ENCODE results near the gene SP100.
"Not testable (repeated sequence)": the region's sequence is repeated elsewhere in the genome, so short reads cannot be mapped to it uniquely, and the experiment has no call there.

SP100 gene

DNA sequence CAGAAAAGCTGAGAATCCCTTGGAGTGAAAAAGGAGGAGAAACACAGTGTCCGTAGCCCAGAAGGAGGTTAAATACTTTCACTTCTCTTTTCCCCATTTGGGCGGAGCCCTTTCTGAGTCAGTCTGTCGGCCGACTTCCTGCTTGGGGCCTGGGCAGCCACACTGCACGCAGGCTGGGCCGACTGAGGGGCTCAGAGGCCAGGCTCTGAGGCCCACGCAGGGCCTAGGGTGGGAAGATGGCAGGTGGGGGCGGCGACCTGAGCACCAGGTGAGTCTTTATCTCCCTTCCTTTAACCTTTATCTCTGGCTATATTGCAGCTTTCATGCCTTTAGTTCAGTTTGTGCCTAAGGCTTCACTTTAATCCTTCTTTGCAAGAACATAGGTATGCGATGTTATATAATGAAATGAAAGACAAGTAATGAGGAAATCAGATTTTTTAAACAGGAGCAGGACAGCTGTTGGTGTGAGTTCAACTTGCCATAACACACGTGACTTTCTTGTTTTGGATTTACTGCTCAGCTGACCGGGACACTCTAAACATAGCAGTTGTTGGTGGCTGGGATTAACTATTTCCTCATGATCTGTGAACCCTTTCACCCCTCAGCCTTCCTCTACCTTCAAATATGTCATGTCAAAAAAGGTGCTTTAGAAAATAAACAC lies at the start of gene SP100:
SP100 (plus strand) TSS at position 141 of the 661 bp plus-strand sequence; CDS start at position 237, 96 bp downstream.
- peak; percentile 87 for DNase-seq (ENCODE audit: low spot score)

- no peak for DNase-seq (ENCODE audit: low spot score)
Measured at GRCh38 chr2:230382108-230382507, 33.9 kb upstream of the SP100 start.

DNA sequence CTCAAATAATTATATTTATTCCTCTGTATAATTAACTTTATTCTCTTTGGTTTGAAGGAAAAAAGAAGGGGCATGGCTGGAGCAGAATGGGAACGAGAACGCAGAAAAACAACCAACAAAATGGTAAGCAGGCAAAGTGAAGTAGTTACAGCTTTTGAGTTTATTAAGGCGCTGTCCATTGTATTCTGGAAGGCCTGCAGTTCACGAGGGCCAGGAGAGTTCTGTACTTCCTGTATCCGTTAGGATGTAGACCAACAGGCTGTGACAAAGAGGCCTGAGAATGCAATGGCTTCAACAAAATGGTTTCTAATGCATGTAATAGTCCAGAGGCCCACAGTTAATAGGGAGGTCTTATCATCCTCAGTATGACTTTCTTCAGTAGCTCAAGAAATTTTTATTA lies 32.5 kb upstream of the SP100 start:
- no peak for DNase-seq (ENCODE audit: low spot score)

DNA sequence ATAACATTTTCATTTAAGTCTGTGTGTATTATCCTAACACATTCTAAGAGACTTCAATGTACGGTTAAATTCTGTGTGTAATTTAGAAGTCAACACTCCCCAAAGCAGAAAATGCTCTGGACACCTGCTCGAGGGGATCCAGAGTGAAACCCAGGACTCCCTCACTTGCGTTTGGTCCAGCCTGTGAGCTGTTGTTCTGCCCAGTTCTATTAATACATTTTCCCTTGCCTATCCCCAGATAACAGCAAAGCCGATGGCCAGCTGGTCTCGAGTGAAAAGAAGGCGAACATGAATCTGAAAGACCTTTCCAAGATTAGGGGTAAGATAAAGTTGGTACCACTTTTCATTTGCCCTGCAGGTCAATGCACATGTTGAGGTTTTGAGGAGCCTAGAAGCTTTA lies 31.0 kb upstream of the SP100 start:
- no peak for DNase-seq (ENCODE audit: low spot score)

GRCh38 chr2:230394301-230394700 lies 21.7 kb upstream of the SP100 start:
- DNase-seq (ENCODE audit: low spot score) = no peak

DNA sequence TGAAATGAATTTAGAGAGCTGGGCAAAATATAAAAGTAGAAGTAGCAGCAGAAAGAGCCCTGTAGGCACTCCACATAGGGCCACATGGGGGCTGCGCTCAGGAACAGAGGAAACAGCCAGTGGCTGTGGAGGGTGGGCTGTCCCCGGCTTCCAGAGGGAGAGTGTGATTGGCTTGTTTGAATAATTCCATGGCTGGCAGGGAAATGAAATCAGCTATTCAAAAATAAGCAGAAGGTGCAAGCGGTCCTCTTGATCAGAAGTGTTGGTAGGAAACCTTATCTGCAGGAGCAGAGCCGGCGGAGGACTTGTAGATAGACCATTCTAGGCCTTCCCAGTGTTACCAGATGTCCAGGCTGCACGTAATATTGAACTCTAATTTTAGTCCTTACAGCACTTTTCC lies 17.3 kb upstream of the SP100 start:
- peak; percentile 59 for DNase-seq (ENCODE audit: low spot score)

- DNase-seq (ENCODE audit: low spot score) = no peak
Measured at GRCh38 chr2:230400041-230400440, 16.0 kb upstream of the SP100 start.

- DNase-seq (ENCODE audit: low spot score) = no peak
Measured at GRCh38 chr2:230400454-230400853, 15.5 kb upstream of the SP100 start.

DNA sequence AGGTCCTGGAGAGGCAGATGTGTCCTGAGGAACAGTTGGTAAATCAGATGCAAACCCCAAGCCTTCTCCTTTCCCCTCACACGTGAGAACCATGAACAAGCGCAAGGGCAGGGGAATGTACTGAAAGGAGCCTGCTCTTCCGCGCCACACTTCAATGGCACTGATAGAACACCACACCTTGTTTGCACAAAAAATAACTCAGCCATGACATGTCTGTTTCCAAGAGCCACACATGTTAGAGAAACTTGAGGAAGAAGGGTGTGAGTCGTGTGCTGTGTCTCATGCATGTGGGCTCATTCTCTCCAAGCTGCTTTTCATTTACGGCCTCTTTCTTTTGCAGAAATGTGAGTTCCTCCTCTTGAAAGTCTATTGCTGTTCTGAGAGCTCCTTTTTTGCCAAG lies 15.0 kb upstream of the SP100 start:
- DNase-seq (ENCODE audit: low spot score) = not testable (repeated sequence)

DNA sequence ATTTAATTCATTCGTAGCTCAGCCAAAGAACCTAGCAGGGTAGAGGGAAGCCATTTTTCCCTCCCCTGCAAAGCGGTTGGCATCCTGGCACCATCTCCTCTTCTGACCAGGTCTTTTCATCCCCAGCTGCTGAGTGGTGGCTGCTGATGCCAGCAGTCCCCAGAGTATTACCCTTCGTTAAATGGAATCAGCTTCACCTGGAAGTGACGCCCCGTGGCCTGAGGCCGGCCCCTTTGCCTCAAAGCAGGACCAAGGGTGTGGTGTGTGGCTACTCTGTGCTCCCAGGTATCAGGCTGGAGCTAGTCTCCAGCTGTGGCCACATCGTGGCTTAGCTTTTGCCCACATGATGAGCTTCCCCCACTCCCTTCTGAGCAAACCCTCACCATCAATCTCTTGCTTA lies 12.3 kb upstream of the SP100 start:
- no peak for DNase-seq (ENCODE audit: low spot score)

- DNase-seq (ENCODE audit: low spot score) = no peak
Measured at GRCh38 chr2:230405824-230406223, 10.2 kb upstream of the SP100 start.

DNA sequence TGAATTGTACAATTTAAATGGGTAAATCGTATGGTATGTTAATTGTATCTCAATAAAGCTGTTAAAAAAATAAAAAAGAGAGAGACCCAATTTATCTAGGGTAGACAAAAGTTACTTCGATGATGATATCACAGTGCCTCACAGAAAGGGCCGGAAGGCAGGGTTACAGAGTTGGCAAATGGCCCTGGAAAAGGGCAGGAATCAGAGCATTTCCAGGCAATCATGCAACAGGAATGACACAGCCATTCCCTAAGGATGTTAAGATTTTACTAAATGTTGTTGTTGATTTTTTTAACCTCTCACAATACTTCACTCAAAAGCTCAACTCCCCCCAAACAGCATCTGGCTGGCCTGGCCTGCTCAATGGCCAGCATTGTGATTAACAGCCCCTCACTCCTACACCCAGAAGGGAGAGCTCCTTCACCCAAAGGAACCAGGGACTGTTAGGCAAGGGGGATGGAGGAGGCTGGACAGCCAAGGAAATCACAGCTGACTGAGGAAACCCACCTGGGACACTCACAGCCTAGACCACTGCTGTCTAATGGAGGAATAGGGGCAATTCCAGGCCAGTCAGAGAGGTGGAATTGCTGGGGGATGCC lies 7.7 kb upstream of the SP100 start:
- no peak for DNase-seq (ENCODE audit: low spot score)

GRCh38 chr2:230409316-230409715 lies 6.7 kb upstream of the SP100 start:
- not testable (repeated sequence) for DNase-seq (ENCODE audit: low spot score)

- no peak for DNase-seq (ENCODE audit: low spot score)
Measured at GRCh38 chr2:230410263-230410662, 5.7 kb upstream of the SP100 start.

DNA sequence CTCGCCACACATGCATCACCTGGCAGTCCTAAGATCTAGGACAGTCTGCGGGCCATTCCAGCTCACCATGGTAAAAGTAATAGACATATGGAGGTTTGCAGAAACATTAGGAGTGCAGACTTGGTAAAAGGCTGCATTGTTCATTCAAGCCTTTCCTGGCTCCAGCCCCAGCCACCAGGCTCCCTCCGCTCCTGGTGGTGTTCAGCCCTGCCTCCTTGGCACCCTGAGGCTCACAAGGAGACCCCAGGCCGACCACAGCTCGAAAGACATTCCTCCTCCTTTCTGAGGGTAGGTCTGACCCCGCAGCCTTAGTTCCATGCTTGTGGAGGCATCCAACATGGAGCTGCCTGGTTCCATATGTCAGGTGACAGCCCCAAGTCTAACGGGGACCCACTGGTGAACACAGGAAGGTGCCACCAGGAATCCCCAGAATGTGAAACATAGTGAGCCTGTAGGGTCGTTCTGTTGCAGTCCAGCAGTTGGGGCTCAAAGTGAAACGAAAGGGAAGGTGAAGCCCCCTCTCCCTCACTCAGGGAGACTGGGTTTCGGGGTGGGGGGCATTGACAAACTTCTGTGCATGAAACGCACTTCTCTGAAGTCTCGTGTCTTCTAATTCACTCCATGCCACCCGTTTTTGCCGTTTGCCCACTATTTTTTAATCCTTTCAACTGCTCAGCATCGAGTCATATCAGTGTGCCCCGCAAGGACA lies 5.0 kb upstream of the SP100 start:
- no peak for DNase-seq (ENCODE audit: low spot score)

DNA sequence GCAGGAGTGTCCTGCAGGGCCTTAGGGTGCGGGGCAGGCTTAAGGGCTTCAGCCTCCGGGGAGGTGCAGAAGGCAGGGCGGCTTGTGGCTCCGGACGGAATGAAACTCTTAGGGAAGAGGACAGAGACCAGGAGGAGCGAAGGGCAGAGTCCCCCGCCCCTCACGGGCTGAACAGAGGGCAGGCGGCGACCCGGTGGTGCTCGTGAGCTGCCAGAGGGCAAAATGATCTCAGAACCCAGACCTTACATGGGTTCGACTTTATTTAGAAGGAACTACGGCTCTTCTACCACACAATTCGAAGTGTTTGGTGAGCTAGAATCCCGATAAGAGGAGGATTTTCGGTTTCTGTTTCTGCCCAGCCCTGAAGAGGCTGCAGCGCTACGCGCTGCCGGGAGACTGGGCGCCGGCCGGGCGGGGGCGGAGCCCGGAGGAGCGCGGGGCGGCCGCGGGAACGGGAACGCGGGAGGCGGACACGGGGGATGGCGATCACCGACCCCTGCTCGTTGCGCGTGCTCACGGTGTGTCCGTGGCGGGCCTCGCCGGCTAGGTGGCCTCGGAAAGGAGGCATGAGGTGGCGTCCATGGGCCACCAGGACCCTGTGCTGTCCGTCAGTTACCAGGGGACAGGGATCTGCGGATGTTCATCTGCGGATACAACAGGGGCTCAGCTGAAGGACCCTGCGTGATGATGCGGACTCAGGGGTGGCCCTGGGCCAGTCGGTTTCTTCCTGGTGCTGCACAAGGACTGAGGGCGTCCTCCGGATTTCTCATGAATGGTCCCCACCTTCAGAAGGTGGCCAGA lies 4.2 kb upstream of the SP100 start:
- peak; percentile 79 for DNase-seq (ENCODE audit: low spot score)

- DNase-seq (ENCODE audit: low spot score) = no peak
Measured at GRCh38 chr2:230412371-230412711, 3.7 kb upstream of the SP100 start.

DNA sequence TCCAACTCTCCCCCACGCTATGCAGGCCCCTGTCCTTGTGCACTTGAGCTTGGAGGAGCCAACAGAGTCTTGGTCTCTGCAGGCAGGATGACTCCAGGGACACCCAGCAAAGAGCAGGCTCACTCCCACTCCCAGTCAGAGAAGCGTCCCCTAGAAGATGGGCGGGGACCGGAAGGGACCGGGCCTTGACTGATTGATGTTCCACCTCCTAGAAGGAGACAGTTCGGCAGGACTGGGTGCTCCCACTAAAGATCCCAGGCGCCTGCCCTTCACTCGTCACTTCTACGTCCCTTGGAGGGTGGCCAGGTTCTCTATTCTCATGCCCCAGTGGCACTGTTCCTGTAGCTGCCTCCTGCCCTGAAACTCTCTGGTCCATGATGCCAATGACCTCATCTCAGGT lies 3.2 kb upstream of the SP100 start:
- no peak for DNase-seq (ENCODE audit: low spot score)

DNA sequence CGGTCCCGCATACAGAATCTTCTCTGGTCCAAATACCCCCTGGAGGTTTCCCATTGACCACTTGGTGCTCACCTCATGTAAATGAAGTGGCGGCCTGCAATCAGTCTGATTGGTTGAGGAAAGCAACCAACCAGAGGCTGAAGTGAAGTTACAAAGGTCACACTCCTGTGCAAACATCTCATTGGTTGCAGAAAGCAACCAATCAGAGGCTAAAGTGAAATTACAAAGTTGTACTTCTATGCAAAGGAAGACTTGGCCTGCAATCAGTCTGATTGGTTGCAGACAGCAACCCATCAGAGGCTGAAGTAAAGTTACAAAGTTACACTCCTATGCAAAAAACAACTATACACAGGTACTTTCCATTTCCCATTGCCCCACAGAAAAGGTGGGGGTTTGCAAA lies 2.5 kb upstream of the SP100 start:
- DNase-seq (ENCODE audit: low spot score) = peak; percentile 17

GRCh38 chr2:230414302-230414701 lies 1.7 kb upstream of the SP100 start:
- no peak for DNase-seq (ENCODE audit: low spot score)

DNA sequence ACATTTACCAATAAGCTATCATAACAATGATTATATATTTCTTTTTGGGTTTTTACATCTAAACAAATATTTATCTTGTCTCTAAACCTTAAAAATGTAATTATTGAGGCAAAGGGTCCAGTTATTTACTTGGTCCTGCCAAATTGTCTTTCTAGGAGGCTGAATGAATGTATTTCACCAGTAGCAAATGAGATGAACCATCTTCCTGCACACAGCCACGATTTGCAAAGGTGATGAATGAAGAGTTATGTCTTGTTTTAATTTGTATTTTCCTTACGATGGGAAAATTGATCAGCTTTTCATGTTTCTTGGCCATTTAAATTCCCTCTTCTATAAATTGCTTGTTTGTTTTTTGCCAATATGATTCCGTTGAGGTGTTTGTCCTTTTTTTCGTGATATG lies 1.4 kb downstream of the SP100 start:
- DNase-seq (ENCODE audit: low spot score) = no peak

GRCh38 chr2:230418341-230419016 lies 2.5 kb downstream of the SP100 start:
- no peak for DNase-seq (ENCODE audit: low spot score)
